ENCODE data around the gene TCF12. TPM values are rescaled to one million over a fixed set of nuclear protein-coding genes. Genes with fewer than 3 reads are reported as not detected.

Gene TCF12
- total and polyA plus RNA-seq, 2 of the 8 experiments (the other 6 are each of a cell fraction or from before 2014, with no cell fraction given), result 85.8 to 101 TPM

GRCh38 chr15:56994280-56994679 is 75.8 kb downstream of the TCF12 start:
- H2BK15ac ChIP-seq (ENCODE audit: low read length), result no peak overlapping the region
- peaks cover 0 to 5% of the 10 kb centered on the region in 2 experiments; a peak in 1 of 4 replicates for H3K9me3 ChIP-seq (ENCODE audit: insufficient read depth in 2 of 2, low read depth in 1 of 2, low read length in 1 of 2)
- H3K23me2 ChIP-seq (ENCODE audit: low read depth, low read length), result no peaks in the 10 kb centered on the region
- H3K14ac ChIP-seq (ENCODE audit: insufficient read length), result no peak overlapping the region
- H3K4ac ChIP-seq (replicated peaks; ENCODE audit: insufficient read length, low read depth, low read length), result no peak overlapping the region
- H3K4me3 ChIP-seq (ENCODE audit: extremely low read depth in 1 of 4, insufficient read depth in 2 of 4, low read depth in 3 of 4, low read length in 4 of 4), result no peak overlapping the region
- peaks cover 2 to 3% of the 10 kb centered on the region in 2 experiments for H4K20me1 ChIP-seq (replicated peaks in 1 of 2; ENCODE audit: control insufficient read depth in 1 of 2, insufficient read depth in 2 of 2, low read length in 2 of 2)
- no peak overlapping the region for H2BK12ac ChIP-seq (ENCODE audit: low read depth, low read length)
- H2BK5ac ChIP-seq (ENCODE audit: low read depth, low read length), result no peak overlapping the region
- DNase-seq (ENCODE audit: low read depth in 1 of 2, low spot score in 2 of 2), result no peak
- FAIRE-seq, result no peak
- H3K4me1 ChIP-seq (replicated peaks in 1 of 4; ENCODE audit: control insufficient read depth in 3 of 4, insufficient read depth in 4 of 4, low read length in 3 of 4), result no peaks in the 10 kb centered on the region; a peak in 1 of 7 replicates
- H3K36me3 ChIP-seq (ENCODE audit: control insufficient read depth in 2 of 4, insufficient read depth in 4 of 4, low read length in 3 of 4), result peaks cover 0 to 7% (median 0%) of the 10 kb centered on the region in 4 experiments; a peak in 1 of 8 replicates
- TF ChIP-seq BCL11A (IDR thresholded peaks at IDR 0.05; ENCODE audit: low read depth in 2 of 2, low read length in 2 of 2) (no peak), CBX5 (IDR thresholded peaks at IDR 0.05; ENCODE audit: low read depth, low read length) (no peak), EGR1 (IDR thresholded peaks at IDR 0.05; ENCODE audit: borderline replicate concordance, low read depth, low read length) (no peak), TAF1 (IDR thresholded peaks at IDR 0.05; ENCODE audit: low read depth, low read length) (no peak), POU5F1 (IDR thresholded peaks at IDR 0.05; ENCODE audit: low read depth, low read length) (no peak), SUZ12 (IDR thresholded peaks at IDR 0.05; ENCODE audit: low read length) (no peak)
- no peak overlapping the region for H2AK5ac ChIP-seq (ENCODE audit: low read depth, low read length)
- H3K79me2 ChIP-seq (ENCODE audit: control insufficient read depth in 1 of 2, insufficient read depth in 2 of 2, low read length in 2 of 2), result peaks cover 0 to 74% of the 10 kb centered on the region in 2 experiments; a peak in 2 of 4 replicates
- H3K79me1 ChIP-seq (ENCODE audit: low read depth, low read length), result peaks cover 3% of the 10 kb centered on the region; the same call in 1 of the 2 replicates
- H3K56ac ChIP-seq (replicated peaks; ENCODE audit: insufficient read length, low read depth, low read length), result no peak overlapping the region
- no peak overlapping the region for H4K5ac ChIP-seq (ENCODE audit: insufficient read length, low read depth, low read length)
- no peaks in the 10 kb centered on the region for H3K27me3 ChIP-seq (replicated peaks in 1 of 4; ENCODE audit: control insufficient read depth in 3 of 4, extremely low read depth in 1 of 4, insufficient read depth in 3 of 4, low read length in 3 of 4)
- ChIA-PET POLR2A (ENCODE audit: partially characterized antibody) (no interaction called here), CTCF (ENCODE audit: partially characterized antibody) (no interaction called here)
- no peak overlapping the region for H2AFZ ChIP-seq (ENCODE audit: low read length)
- H3K27ac ChIP-seq (ENCODE audit: low read depth, low read length), result no peak overlapping the region
- H3K18ac ChIP-seq (ENCODE audit: extremely low read depth, low read length), result no peak overlapping the region
- H3K9ac ChIP-seq (replicated peaks in 1 of 4; ENCODE audit: extremely low read depth in 1 of 4, low read depth in 3 of 4, low read length in 3 of 4), result no peak overlapping the region
- H4K8ac ChIP-seq (ENCODE audit: extremely low read depth, insufficient read depth, low read length), result no peak overlapping the region
- H2BK120ac ChIP-seq (replicated peaks; ENCODE audit: low read depth, low read length), result no peak overlapping the region
- no peak overlapping the region for H4K91ac ChIP-seq (replicated peaks; ENCODE audit: insufficient read length, low read length)
- no peak overlapping the region for H3K23ac ChIP-seq (ENCODE audit: insufficient read length)
- no peak overlapping the region for H3K4me2 ChIP-seq (ENCODE audit: insufficient read depth in 1 of 2, low read depth in 2 of 2, low read length in 2 of 2)
- H2BK20ac ChIP-seq (ENCODE audit: low read length), result no peak overlapping the region
